ENCODE results near the gene SSU72. TPM values are rescaled to one million over a fixed set of nuclear protein-coding genes. Genes with fewer than 3 reads are reported as not detected.
"Not testable (repeated sequence)": the region's sequence is repeated elsewhere in the genome, so short reads cannot be mapped to it uniquely, and the experiment has no call there.

The SSU72 gene
- total RNA-seq, 1 experiment from 2014 or later: 99.4 TPM

- DNase-seq (ENCODE audit: low read depth): no peak
Observed at GRCh38 chr1:1596493-1597274, 22.0 kb upstream of the SSU72 start.

GRCh38 chr1:1595341-1595740, 20.7 kb upstream of the SSU72 start:
- not testable (repeated sequence) for DNase-seq (ENCODE audit: low read depth)

GRCh38 chr1:1594602-1595260, 20.1 kb upstream of the SSU72 start:
- DNase-seq (ENCODE audit: low read depth): no peak

- no peak for DNase-seq (ENCODE audit: low read depth)
Observed at GRCh38 chr1:1593834-1594601, 19.4 kb upstream of the SSU72 start.

- DNase-seq (ENCODE audit: low read depth): peak; percentile 48
Observed at GRCh38 chr1:1591452-1591851, 16.8 kb upstream of the SSU72 start.

- no peak for DNase-seq (ENCODE audit: low read depth)
Observed at GRCh38 chr1:1583347-1584010, 8.8 kb upstream of the SSU72 start.

GRCh38 chr1:1582585-1583346, 8.1 kb upstream of the SSU72 start:
- no peak for DNase-seq (ENCODE audit: low read depth)

GRCh38 chr1:1578371-1578940, 3.8 kb upstream of the SSU72 start:
- DNase-seq (ENCODE audit: low read depth): no peak

GRCh38 chr1:1577367-1578011, 2.8 kb upstream of the SSU72 start:
- DNase-seq (ENCODE audit: low read depth): no peak

GRCh38 chr1:1573843-1574720, 581 bp downstream of the SSU72 start:
- peak; percentile 56 for DNase-seq (ENCODE audit: low read depth)

GRCh38 chr1:1569341-1569740, 5.3 kb downstream of the SSU72 start:
- DNase-seq (ENCODE audit: low read depth): no peak

GRCh38 chr1:1567891-1568291, 6.8 kb downstream of the SSU72 start:
- no peak for DNase-seq (ENCODE audit: low read depth)

GRCh38 chr1:1567152-1567875, 7.3 kb downstream of the SSU72 start:
- no peak for DNase-seq (ENCODE audit: low read depth)

GRCh38 chr1:1565340-1565739, 9.3 kb downstream of the SSU72 start:
- DNase-seq (ENCODE audit: low read depth): no peak

GRCh38 chr1:1564268-1564667, 10.4 kb downstream of the SSU72 start:
- DNase-seq (ENCODE audit: low read depth): no peak

GRCh38 chr1:1563688-1564087, 11.0 kb downstream of the SSU72 start:
- no peak for DNase-seq (ENCODE audit: low read depth)

- DNase-seq (ENCODE audit: low read depth): no peak
Observed at GRCh38 chr1:1562556-1563195, 12.0 kb downstream of the SSU72 start.
